H1 (cell line): ENCODE data around the gene NAA38. TPM values are rescaled to one million over a fixed set of nuclear protein-coding genes. Genes with fewer than 3 reads are reported as not detected.

Experiments
- CTCF ChIA-PET: fragments of 300-600 bp; sonication (Branson Sonifier 250); formaldehyde crosslinking; loops from one replicate; lab custom pipeline; 2021; ENCODE audit not compliant: partially characterized antibody; lab: Charles Lee
- POLR2A ChIA-PET: fragments of 300-600 bp; sonication (Branson Sonifier 250); formaldehyde crosslinking; loops from one replicate; lab custom pipeline; 2021; ENCODE audit warnings: inconsistent platforms; ENCODE audit not compliant: partially characterized antibody; lab: Charles Lee
- DNase-seq, 2 experiments: peaks; one replicate each; pipeline versions ENCODE4 v3.0.0 to v3.0.0-alpha.2; 2010 to 2022; ENCODE audit warnings: low spot score in 2 of 2, low read depth in 1 of 2, mixed read lengths in 1 of 2
- FAIRE-seq: peaks from 2 replicates; lab custom pipeline; 2011; peaks lifted over from hg19 to GRCh38; lab: Jason Lieb, UNC
- H2AFZ ChIP-seq: 2 replicates; pipeline ENCODE4 v1.8.1; 2012; ENCODE audit warnings: low read length, inconsistent platforms
- H2AK5ac ChIP-seq: 2 replicates; pipeline ENCODE4 v1.6.1; 2013; ENCODE audit warnings: low read depth, low read length
- H2BK120ac ChIP-seq: replicated peaks from 2 replicates; pipeline ENCODE3; 2013; ENCODE audit warnings: low read depth, low read length, inconsistent platforms
- H2BK12ac ChIP-seq: 2 replicates; pipeline ENCODE4 v1.6.1; 2013; ENCODE audit warnings: low read depth, low read length
- H2BK15ac ChIP-seq: 2 replicates; pipeline ENCODE4 v1.6.1; 2013; ENCODE audit warnings: low read length
- H2BK20ac ChIP-seq: 2 replicates; pipeline ENCODE4 v1.6.1; 2013; ENCODE audit warnings: low read length
- H2BK5ac ChIP-seq: 2 replicates; pipeline ENCODE4 v1.6.1; 2013; ENCODE audit warnings: low read depth, low read length
- H3K14ac ChIP-seq: 2 replicates; pipeline ENCODE4 v1.6.1; 2013; ENCODE audit warnings: inconsistent platforms; ENCODE audit not compliant: insufficient read length
- H3K18ac ChIP-seq: 2 replicates; pipeline ENCODE4 v1.6.1; 2013; ENCODE audit warnings: low read length; ENCODE audit errors: extremely low read depth
- H3K23ac ChIP-seq: 2 replicates; pipeline ENCODE4 v1.6.1; 2013; ENCODE audit warnings: inconsistent platforms; ENCODE audit not compliant: insufficient read length
- H3K23me2 ChIP-seq: 2 replicates; pipeline ENCODE4 v1.6.1; 2013; ENCODE audit warnings: low read depth, low read length
- H3K27ac ChIP-seq: 2 replicates; pipeline ENCODE4 v1.6.1; 2011; ENCODE audit warnings: low read depth, low read length, inconsistent platforms
- H3K27me3 ChIP-seq, 4 experiments: replicated peaks in 1 of 4; 1 replicate in 1 of 4; 2 replicates in 3 of 4; pipeline versions ENCODE4 v1.6.1 to v1.8.1; 2011 to 2013; ENCODE audit warnings: low read length in 3 of 4, mild to moderate bottlenecking in 3 of 4, inconsistent platforms in 2 of 4, mixed read lengths in 2 of 4, moderate library complexity in 1 of 4; ENCODE audit not compliant: control insufficient read depth in 3 of 4, insufficient read depth in 3 of 4; ENCODE audit errors: extremely low read depth in 1 of 4
- H3K36me3 ChIP-seq, 4 experiments: 2 replicates each; pipeline versions ENCODE4 v1.6.1 to v1.8.1; 2011 to 2013; ENCODE audit warnings: mild to moderate bottlenecking in 4 of 4, low read length in 3 of 4, moderate library complexity in 2 of 4, control low read depth in 1 of 4, inconsistent platforms in 1 of 4; ENCODE audit not compliant: insufficient read depth in 4 of 4, control insufficient read depth in 2 of 4
- H3K4ac ChIP-seq: replicated peaks from 2 replicates; pipeline ENCODE3; 2013; ENCODE audit warnings: low read length, low read depth, mixed read lengths, inconsistent platforms; ENCODE audit not compliant: insufficient read length
- H3K4me1 ChIP-seq, 4 experiments: replicated peaks in 1 of 4; 1 replicate in 1 of 4; 2 replicates in 3 of 4; pipeline versions ENCODE4 v1.6.1 to v1.8.1; 2011 to 2013; ENCODE audit warnings: low read length in 3 of 4, inconsistent platforms in 2 of 4, mixed read lengths in 1 of 4; ENCODE audit not compliant: insufficient read depth in 4 of 4, control insufficient read depth in 3 of 4
- H3K4me2 ChIP-seq, 2 experiments: 2 replicates each; pipeline versions ENCODE4 v1.6.1 to v1.8.1; 2011 to 2013; ENCODE audit warnings: low read depth in 2 of 2, low read length in 2 of 2, control low read depth in 1 of 2, inconsistent platforms in 1 of 2, mild to moderate bottlenecking in 1 of 2; ENCODE audit not compliant: insufficient read depth in 1 of 2
- H3K4me3 ChIP-seq, 4 experiments: fragments of 200-600, 300-600 bp in 1 of 4; sonication (generic), shearing (Covaris generic), sonication (Bioruptor Twin) in 1 of 4; 2 replicates each; pipeline versions ENCODE4 v1.5.1 to v1.8.1; 2011 to 2016; ENCODE audit warnings: low read length in 4 of 4, low read depth in 3 of 4, control low read depth in 2 of 4, inconsistent platforms in 2 of 4, mild to moderate bottlenecking in 2 of 4, mixed read lengths in 1 of 4, moderate library complexity in 1 of 4; ENCODE audit not compliant: insufficient read depth in 2 of 4; ENCODE audit errors: extremely low read depth in 1 of 4
- H3K56ac ChIP-seq: replicated peaks from 2 replicates; pipeline ENCODE3; 2013; ENCODE audit warnings: low read depth, mild to moderate bottlenecking, mixed read lengths, low read length, inconsistent platforms; ENCODE audit not compliant: insufficient read length
- H3K79me1 ChIP-seq: 2 replicates; pipeline ENCODE4 v1.6.1; 2013; ENCODE audit warnings: low read depth, low read length, control low read depth
- H3K79me2 ChIP-seq, 2 experiments: 2 replicates each; pipeline versions ENCODE4 v1.6.1 to v1.8.1; 2012 to 2013; ENCODE audit warnings: low read length in 2 of 2, mild to moderate bottlenecking in 2 of 2, inconsistent platforms in 1 of 2; ENCODE audit not compliant: insufficient read depth in 2 of 2, control insufficient read depth in 1 of 2
- H3K9ac ChIP-seq, 4 experiments: replicated peaks in 1 of 4; 1 replicate in 1 of 4; 2 replicates in 3 of 4; pipeline versions ENCODE4 v1.6.1 to v1.8.1; 2011 to 2013; ENCODE audit warnings: low read depth in 3 of 4, low read length in 3 of 4, control low read depth in 2 of 4, mild to moderate bottlenecking in 2 of 4, moderate library complexity in 2 of 4, inconsistent platforms in 1 of 4; ENCODE audit errors: extremely low read depth in 1 of 4
- H3K9me3 ChIP-seq, 2 experiments: 2 replicates each; pipeline versions ENCODE4 v1.6.1 to v1.8.1; 2012 to 2013; ENCODE audit warnings: mild to moderate bottlenecking in 2 of 2, moderate library complexity in 2 of 2, control low read depth in 1 of 2, inconsistent platforms in 1 of 2, low read depth in 1 of 2, low read length in 1 of 2, mixed read lengths in 1 of 2; ENCODE audit not compliant: insufficient read depth in 2 of 2
- H4K20me1 ChIP-seq, 2 experiments: replicated peaks in 1 of 2; 2 replicates each; pipeline versions ENCODE3 to v1.8.1; 2011 to 2013; ENCODE audit warnings: inconsistent platforms in 2 of 2, low read length in 2 of 2, mild to moderate bottlenecking in 1 of 2; ENCODE audit not compliant: insufficient read depth in 2 of 2, control insufficient read depth in 1 of 2
- H4K5ac ChIP-seq: 2 replicates; pipeline ENCODE4 v1.6.1; 2013; ENCODE audit warnings: low read length, low read depth, mixed read lengths, inconsistent platforms; ENCODE audit not compliant: insufficient read length
- H4K8ac ChIP-seq: 2 replicates; pipeline ENCODE4 v1.8.0; 2013; ENCODE audit warnings: mild to moderate bottlenecking, moderate library complexity, low read length, inconsistent platforms; ENCODE audit not compliant: insufficient read depth; ENCODE audit errors: extremely low read depth
- H4K91ac ChIP-seq: replicated peaks from 2 replicates; pipeline ENCODE3; 2013; ENCODE audit warnings: low read length, mixed read lengths, inconsistent platforms; ENCODE audit not compliant: insufficient read length
- CREB1 ChIP-seq: IDR thresholded peaks from 2 replicates; pipeline ENCODE4 v1.6.1; 2012; ENCODE audit warnings: inconsistent platforms
- WGBS, 2 experiments: shearing (Covaris generic) in 1 of 2; methylation state at CpG; one replicate each; pipeline versions ENCODE4 v1.1.6 to v1.1.7; 2013 to 2015; ENCODE audit warnings: low lambda C conversion rate in 2 of 2, mixed read lengths in 2 of 2, inconsistent platforms in 1 of 2, low coverage in 1 of 2, missing lambda C conversion rate in 1 of 2; ENCODE audit not compliant: insufficient replicate concordance in 2 of 2, insufficient coverage in 1 of 2, insufficient read length in 1 of 2; ENCODE audit errors: extremely low coverage in 1 of 2, missing lambda C conversion rate in 1 of 2; 5-methylcytosine and 5-hydroxymethylcytosine counted together
- polyA plus RNA-seq, 7 experiments: library from polyadenylated mRNA; depleted of rRNA in 3 of 7; stranded (reverse) in 5 of 7; unstranded in 2 of 7; fragments of >200 nt in 5 of 7; fragments of 200-250 nt in 2 of 7; gene quantifications; 1 replicate in 5 of 7; 2 replicates in 1 of 7; 4 replicates in 1 of 7; pipeline versions ENCODE4 v1.2.1 to v1.2.3, GENCODE V29; 2011 to 2013; ENCODE audit warnings: missing spikeins in 2 of 7, mixed read lengths in 2 of 7
- total RNA-seq: library from RNA; stranded (reverse); fragmentation: NEBNext Ultra II Directional; extraction: Animal tissue kit (Norgen Biotek cat#: 25700); gene quantifications from 2 replicates; pipeline ENCODE4 v1.2.1, GENCODE V29; 2021

Gene NAA38
- total and polyA plus RNA-seq, 2 of the 8 experiments (the other 6 are each of a cell fraction or from before 2014, with no cell fraction given), result 30.2 to 109 TPM

DNA sequence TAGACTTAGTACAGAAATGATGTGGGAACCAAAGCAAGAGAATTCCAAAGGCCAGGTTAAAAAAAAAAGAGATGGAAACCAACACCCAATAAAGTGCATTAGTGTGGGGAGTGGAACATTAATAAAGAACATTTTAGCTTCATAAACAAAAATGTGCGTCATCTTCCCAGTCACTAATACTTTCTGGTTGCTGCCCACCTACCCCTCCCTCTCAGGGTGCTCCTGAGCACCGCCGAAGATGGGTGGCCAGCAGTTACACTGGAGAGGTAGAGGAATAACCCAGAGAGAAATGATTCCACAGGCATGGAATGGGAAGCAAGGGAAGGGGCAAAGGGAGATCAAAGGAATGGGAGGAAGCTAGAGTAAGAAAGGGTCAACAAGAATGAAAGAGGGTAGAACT, 25.3 kb upstream of the NAA38 start:
- Histone ChIP-seq H3K4me3 (no peak overlapping the region), H4K20me1 (no peaks in the 10 kb centered on the region), H2BK12ac (no peak overlapping the region), H3K4me1 (peaks cover 0 to 10% (median 4%) of the 10 kb centered on the region in 4 experiments; a peak in 5 of 7 replicates), H4K91ac (no peak overlapping the region), H2BK120ac (no peak overlapping the region), H3K27ac (no peak overlapping the region), H2AFZ (no peak overlapping the region), H3K23me2 (peaks cover 18% of the 10 kb centered on the region; the same call in 1 of the 2 replicates), H3K27me3 (peaks cover 0 to 10% (median 3%) of the 10 kb centered on the region in 4 experiments; a peak in 3 of 7 replicates), H2BK15ac (no peak overlapping the region), H3K18ac (no peak overlapping the region), H2BK20ac (no peak overlapping the region), H3K23ac (no peak overlapping the region), H2BK5ac (no peak overlapping the region), H4K8ac (no peak overlapping the region), H4K5ac (no peak overlapping the region), H3K9me3 (no peaks in the 10 kb centered on the region), H2AK5ac (no peak overlapping the region), H3K4ac (no peak overlapping the region), H3K4me2 (no peak overlapping the region), H3K14ac (no peak overlapping the region), H3K56ac (no peak overlapping the region), H3K79me2 (no peaks in the 10 kb centered on the region), H3K36me3 (peaks cover 3 to 10% (median 5%) of the 10 kb centered on the region in 4 experiments; a peak in 5 of 8 replicates), H3K79me1 (no peaks in the 10 kb centered on the region), H3K9ac (no peak overlapping the region)
- no peak for DNase-seq
- POLR2A ChIA-PET, result interaction anchor here (1.0 to 1.3 kb wide), 2 partner anchors 25 to 196 kb away, joined by 4 read pairs; partner anchors contain the start of gene NAA38
- WGBS, 2 experiments, result 89% methylated on average over 3 of the region's 3 CpGs; no CpG with 5 or more reads in 1 of the 2 experiments
- CTCF ChIA-PET, result interaction anchor here (0.6 to 1.3 kb wide), 6 partner anchors 12 to 240 kb away, joined by 3 to 5 read pairs (median 3); no protein-coding TSS in a partner anchor
- no peak for TF ChIP-seq CREB1
- no peak for FAIRE-seq
